Activated CD8-positive, alpha-beta memory T cell treated with anti-CD3 and anti-CD28 coated beads, Interleukin-2, amount 50 U/mL, for 1 hour (primary cell): ENCODE results near the gene SMARCB1.

Experiments
- DNase-seq: peaks from one replicate; pipeline ENCODE4 v3.0.0-alpha.2; 2020; ENCODE audit errors: extremely low read depth

Gene SMARCB1

GRCh38 chr22:23884140-23884539 is 97.4 kb downstream of the SMARCB1 start:
- no peak for DNase-seq
